Upper lobe of left lung (tissue), 4 donors: ENCODE results near the gene EXOC8.

Experiments
- CTCF ChIP-seq, 6 experiments: fragments of 450-650 bp in 4 of 6; fragments of 200-600 bp in 2 of 6; sonication (generic) in 2 of 6; IDR thresholded peaks; one replicate each; pipeline ENCODE4 v1.5.1; 2016 to 2019; ENCODE audit warnings: antibody characterized with exemption in 6 of 6
- EP300 ChIP-seq, 4 donors: sonication (generic); formaldehyde crosslinking; IDR thresholded peaks; one replicate each; pipeline ENCODE4 v1.5.1; 2017; ENCODE audit warnings: antibody characterized with exemption in 4 of 4, control low read depth in 2 of 4
- POLR2A ChIP-seq, 4 donors: fragments of 450-650 bp; IDR thresholded peaks; one replicate each; pipeline ENCODE4 v1.5.1; 2016 to 2017; ENCODE audit warnings: antibody characterized with exemption in 4 of 4, mild to moderate bottlenecking in 2 of 4
- POLR2AphosphoS5 ChIP-seq, 2 donors: sonication (generic); formaldehyde crosslinking; IDR thresholded peaks; one replicate each; pipeline ENCODE4 v1.5.1; 2017; ENCODE audit warnings: antibody characterized with exemption in 2 of 2

DNA sequence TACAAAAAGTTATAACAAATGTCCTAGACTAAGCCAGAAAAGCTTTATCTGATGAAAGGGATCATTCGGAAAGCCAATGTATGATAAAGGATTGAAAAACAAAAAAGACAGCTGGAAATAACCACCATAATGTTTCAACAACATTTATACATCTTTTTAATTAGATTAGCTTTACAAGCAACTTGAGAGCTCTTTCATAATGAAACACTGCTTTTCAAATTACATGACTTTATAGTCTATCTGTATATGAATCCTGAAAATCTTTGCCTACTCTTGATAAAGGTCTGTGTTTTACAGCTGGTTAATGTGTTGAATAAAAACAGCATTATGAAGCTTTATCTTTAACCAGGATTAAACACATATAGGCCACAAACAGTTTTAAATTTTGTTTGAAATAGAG, 26.0 kb upstream of the EXOC8 start:
- TF ChIP-seq POLR2AphosphoS5 (IDR thresholded peaks at IDR 0.05) (no peak), CTCF (IDR thresholded peaks at IDR 0.05) (no peak), POLR2A (IDR thresholded peaks at IDR 0.05) (no peak), EP300 (IDR thresholded peaks at IDR 0.05) (no peak)
